ENCODE measurements around the gene SULT1A2. TPM values are rescaled to one million over a fixed set of nuclear protein-coding genes. Genes with fewer than 3 reads are reported as not detected.

SULT1A2 gene
- total RNA-seq, 1 experiment from 2014 or later: not detected

DNA sequence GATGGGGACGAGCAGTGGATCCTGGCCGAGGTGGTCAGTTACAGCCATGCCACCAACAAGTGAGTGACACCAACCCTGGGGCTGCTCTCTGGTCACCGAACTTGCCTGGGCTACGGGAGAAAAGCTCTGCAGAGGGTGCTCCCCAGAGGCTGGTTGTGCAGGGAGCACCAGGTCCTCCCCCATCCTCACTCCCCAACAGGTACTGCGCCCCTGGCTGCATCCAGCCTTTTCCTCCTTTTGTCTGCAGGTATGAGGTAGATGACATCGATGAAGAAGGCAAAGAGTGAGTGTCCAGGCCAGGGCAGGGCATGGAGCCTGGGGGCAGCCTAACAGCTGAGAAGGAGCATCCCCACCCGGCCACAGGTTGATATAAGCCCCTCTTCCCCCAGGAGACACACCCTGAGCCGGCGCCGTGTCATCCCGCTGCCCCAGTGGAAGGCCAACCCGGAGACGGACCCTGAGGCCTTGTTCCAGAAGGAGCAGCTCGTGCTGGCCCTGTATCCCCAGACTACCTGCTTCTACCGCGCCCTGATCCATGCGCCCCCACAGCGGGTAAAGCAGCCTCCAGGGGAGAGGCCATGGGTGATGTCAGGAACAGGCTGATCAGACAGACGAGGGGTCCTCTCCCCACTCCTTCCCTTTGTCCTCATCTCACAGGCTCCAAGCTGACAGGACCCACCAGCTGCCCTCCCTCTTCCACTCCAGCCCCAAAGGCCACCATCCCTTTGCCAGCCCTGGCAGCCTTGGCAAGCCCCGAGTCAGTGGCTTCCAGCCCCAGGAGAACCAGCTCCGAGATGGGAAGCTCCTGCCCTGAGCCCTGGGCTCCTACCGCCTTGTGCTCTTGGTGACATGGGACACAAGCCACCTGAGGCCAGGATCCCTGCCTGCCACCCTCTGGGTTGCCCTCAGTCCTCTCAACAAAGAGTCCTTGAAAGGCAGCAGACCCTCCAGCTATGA is 6.2 kb downstream of the SULT1A2 start:
- Histone ChIP-seq H3K36me3 (ENCODE audit: control insufficient read depth, insufficient read depth, low read length) (no peaks in the 10 kb centered on the region), H3K4me3 (ENCODE audit: low read depth in 2 of 2, low read length in 2 of 2) (no peak overlapping the region), H3K4me1 (ENCODE audit: control insufficient read depth, insufficient read depth, low read length) (no peaks in the 10 kb centered on the region), H3K27ac (ENCODE audit: low read length) (no peak overlapping the region), H3K27me3 (ENCODE audit: control insufficient read depth, insufficient read depth, low read length) (no peaks in the 10 kb centered on the region), H3K9me3 (ENCODE audit: control insufficient read depth, insufficient read depth, low read depth, low read length) (no peaks in the 10 kb centered on the region)
- DNase-seq (ENCODE audit: low read depth, low spot score) (no peak), ATAC-seq (no peak)
- ChIA-PET CTCF (no interaction called here), POLR2A (no interaction called here)
- intact Hi-C loops (cut with micrococcal nuclease; ENCODE audit: unreplicated experiment) (no loop called here), in situ Hi-C loops (cut with HindIII; ENCODE audit: low pct_unique_long_range_greater_than_20kb, low sequenced_read_pairs) (no loop called here)
- TF ChIP-seq, protein P1, sequence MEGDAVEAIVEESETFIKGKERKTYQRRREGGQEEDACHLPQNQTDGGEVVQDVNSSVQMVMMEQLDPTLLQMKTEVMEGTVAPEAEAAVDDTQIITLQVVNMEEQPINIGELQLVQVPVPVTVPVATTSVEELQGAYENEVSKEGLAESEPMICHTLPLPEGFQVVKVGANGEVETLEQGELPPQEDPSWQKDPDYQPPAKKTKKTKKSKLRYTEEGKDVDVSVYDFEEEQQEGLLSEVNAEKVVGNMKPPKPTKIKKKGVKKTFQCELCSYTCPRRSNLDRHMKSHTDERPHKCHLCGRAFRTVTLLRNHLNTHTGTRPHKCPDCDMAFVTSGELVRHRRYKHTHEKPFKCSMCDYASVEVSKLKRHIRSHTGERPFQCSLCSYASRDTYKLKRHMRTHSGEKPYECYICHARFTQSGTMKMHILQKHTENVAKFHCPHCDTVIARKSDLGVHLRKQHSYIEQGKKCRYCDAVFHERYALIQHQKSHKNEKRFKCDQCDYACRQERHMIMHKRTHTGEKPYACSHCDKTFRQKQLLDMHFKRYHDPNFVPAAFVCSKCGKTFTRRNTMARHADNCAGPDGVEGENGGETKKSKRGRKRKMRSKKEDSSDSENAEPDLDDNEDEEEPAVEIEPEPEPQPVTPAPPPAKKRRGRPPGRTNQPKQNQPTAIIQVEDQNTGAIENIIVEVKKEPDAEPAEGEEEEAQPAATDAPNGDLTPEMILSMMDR (IDR thresholded peaks at IDR 0.05): no peak
- TF ChIP-seq SIN3A (IDR thresholded peaks at IDR 0.05; ENCODE audit: borderline replicate concordance, insufficient read depth, low read depth, low read length) (no peak), TCF7L2 (IDR thresholded peaks at IDR 0.05; ENCODE audit: low read depth, low read length) (no peak)
- BruUV-seq (replicated peaks): no TSS peak

DNA sequence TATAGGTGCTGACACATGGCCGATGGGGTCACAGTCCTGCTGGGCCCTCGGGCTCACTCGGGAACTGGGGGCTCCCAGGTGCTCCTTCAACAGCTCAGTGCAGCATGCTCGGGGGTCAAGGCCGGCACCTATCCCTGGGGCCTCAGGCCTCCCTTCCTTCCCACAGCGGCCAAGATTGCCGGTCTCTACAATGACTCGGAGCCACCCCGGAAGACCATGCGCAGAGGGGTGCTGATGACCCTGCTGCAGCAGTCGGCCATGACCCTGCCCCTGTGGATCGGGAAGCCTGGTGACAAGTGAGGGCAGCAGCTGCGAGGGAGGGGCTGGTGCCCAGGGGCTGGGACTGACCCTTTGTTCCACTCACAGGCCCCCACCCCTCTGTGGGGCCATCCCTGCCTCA is 6.9 kb downstream of the SULT1A2 start:
- BruUV-seq (replicated peaks): no TSS peak

DNA sequence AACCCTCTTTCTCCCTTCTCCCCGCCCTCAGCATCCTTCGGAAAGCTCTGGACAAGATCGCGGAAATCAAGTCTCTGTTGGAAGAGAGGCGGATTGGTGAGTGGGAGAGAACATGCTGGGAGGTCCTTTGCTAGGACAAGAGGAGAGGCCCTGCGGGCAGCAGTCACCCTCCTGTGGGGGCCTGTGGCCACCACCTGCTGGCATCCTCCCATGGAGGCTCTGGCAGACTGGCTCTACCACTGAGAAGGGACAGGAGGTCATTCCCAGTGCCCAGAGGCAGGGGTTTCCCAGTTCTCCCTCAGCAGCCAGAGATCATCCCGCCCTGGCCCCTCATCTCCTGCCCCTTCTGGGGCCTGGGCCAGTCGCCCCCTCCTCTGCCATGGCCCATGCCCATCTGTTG is 7.8 kb downstream of the SULT1A2 start:
- intact Hi-C loops (cut with micrococcal nuclease; ENCODE audit: unreplicated experiment): no loop called here
- no peaks in the 10 kb centered on the region for H3K4me1 ChIP-seq (ENCODE audit: control insufficient read depth, insufficient read depth, low read length)
- in situ Hi-C loops (cut with HindIII; ENCODE audit: low pct_unique_long_range_greater_than_20kb, low sequenced_read_pairs): no loop called here
- DNase-seq (ENCODE audit: low read depth, low spot score): no peak
- BruUV-seq (replicated peaks): no TSS peak
- CTCF ChIA-PET: no interaction called here
- POLR2A ChIA-PET: no interaction called here
- H3K9me3 ChIP-seq (ENCODE audit: control insufficient read depth, insufficient read depth, low read depth, low read length): no peaks in the 10 kb centered on the region
- no peak overlapping the region for H3K27ac ChIP-seq (ENCODE audit: low read length)
- no peak overlapping the region for H3K4me3 ChIP-seq (ENCODE audit: low read depth in 2 of 2, low read length in 2 of 2)
- no peak for ATAC-seq
- TF ChIP-seq POLR2AphosphoS5 (IDR thresholded peaks at IDR 0.05; ENCODE audit: low read depth, low read length) (no peak), SIN3A (IDR thresholded peaks at IDR 0.05; ENCODE audit: borderline replicate concordance, insufficient read depth, low read depth, low read length) (no peak), TCF7L2 (IDR thresholded peaks at IDR 0.05; ENCODE audit: low read depth, low read length) (no peak)
- TF ChIP-seq, protein P2, sequence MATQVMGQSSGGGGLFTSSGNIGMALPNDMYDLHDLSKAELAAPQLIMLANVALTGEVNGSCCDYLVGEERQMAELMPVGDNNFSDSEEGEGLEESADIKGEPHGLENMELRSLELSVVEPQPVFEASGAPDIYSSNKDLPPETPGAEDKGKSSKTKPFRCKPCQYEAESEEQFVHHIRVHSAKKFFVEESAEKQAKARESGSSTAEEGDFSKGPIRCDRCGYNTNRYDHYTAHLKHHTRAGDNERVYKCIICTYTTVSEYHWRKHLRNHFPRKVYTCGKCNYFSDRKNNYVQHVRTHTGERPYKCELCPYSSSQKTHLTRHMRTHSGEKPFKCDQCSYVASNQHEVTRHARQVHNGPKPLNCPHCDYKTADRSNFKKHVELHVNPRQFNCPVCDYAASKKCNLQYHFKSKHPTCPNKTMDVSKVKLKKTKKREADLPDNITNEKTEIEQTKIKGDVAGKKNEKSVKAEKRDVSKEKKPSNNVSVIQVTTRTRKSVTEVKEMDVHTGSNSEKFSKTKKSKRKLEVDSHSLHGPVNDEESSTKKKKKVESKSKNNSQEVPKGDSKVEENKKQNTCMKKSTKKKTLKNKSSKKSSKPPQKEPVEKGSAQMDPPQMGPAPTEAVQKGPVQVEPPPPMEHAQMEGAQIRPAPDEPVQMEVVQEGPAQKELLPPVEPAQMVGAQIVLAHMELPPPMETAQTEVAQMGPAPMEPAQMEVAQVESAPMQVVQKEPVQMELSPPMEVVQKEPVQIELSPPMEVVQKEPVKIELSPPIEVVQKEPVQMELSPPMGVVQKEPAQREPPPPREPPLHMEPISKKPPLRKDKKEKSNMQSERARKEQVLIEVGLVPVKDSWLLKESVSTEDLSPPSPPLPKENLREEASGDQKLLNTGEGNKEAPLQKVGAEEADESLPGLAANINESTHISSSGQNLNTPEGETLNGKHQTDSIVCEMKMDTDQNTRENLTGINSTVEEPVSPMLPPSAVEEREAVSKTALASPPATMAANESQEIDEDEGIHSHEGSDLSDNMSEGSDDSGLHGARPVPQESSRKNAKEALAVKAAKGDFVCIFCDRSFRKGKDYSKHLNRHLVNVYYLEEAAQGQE (IDR thresholded peaks at IDR 0.05; ENCODE audit: insufficient read depth in 1 of 2, low read depth in 2 of 2, low read length in 1 of 2): no peak
- TF ChIP-seq, protein P1 (IDR thresholded peaks at IDR 0.05): no peak
- H3K36me3 ChIP-seq (ENCODE audit: control insufficient read depth, insufficient read depth, low read length): no peaks in the 10 kb centered on the region
- no peaks in the 10 kb centered on the region for H3K27me3 ChIP-seq (ENCODE audit: control insufficient read depth, insufficient read depth, low read length)

More for the DNA sequence above, 6.9 kb downstream of the SULT1A2 start:
- no peak overlapping the region for H3K4me3 ChIP-seq (ENCODE audit: low read depth in 2 of 2, low read length in 2 of 2)
- intact Hi-C loops (cut with micrococcal nuclease; ENCODE audit: unreplicated experiment): no loop called here
- in situ Hi-C loops (cut with HindIII; ENCODE audit: low pct_unique_long_range_greater_than_20kb, low sequenced_read_pairs): no loop called here
- no peak for TF ChIP-seq SIN3A (IDR thresholded peaks at IDR 0.05; ENCODE audit: borderline replicate concordance, insufficient read depth, low read depth, low read length)
- TF ChIP-seq, protein P2 (IDR thresholded peaks at IDR 0.05; ENCODE audit: insufficient read depth in 1 of 2, low read depth in 2 of 2, low read length in 1 of 2): no peak
- H3K27ac ChIP-seq (ENCODE audit: low read length): no peak overlapping the region
- DNase-seq (ENCODE audit: low read depth, low spot score) (no peak), ATAC-seq (no peak)
- H3K4me1 ChIP-seq (ENCODE audit: control insufficient read depth, insufficient read depth, low read length): no peaks in the 10 kb centered on the region
- H3K27me3 ChIP-seq (ENCODE audit: control insufficient read depth, insufficient read depth, low read length): no peaks in the 10 kb centered on the region
- CTCF ChIA-PET: no interaction called here
- no peaks in the 10 kb centered on the region for H3K36me3 ChIP-seq (ENCODE audit: control insufficient read depth, insufficient read depth, low read length)
- H3K9me3 ChIP-seq (ENCODE audit: control insufficient read depth, insufficient read depth, low read depth, low read length): no peaks in the 10 kb centered on the region
- POLR2A ChIA-PET: no interaction called here

All from Panc1 (cell line).